Lung (tissue), 12 donors: ENCODE results near the gene DSEL. TPM values are rescaled to one million over a fixed set of nuclear protein-coding genes. Genes with fewer than 3 reads are reported as not detected.

Experiments
- ATAC-seq: fragments of 200-7000 bp; cut with Tn5 transposase; one replicate; pipeline ENCODE4 v1.9.1; 2020; ENCODE audit warnings: moderate number of reproducible peaks; ENCODE audit not compliant: insufficient read depth, low FRiP score
- DNase-seq, 3 donors: peaks; one replicate each; pipeline ENCODE4 v3.0.0-alpha.2; 2013 to 2017
- H3K27ac ChIP-seq, 2 donors: one replicate each; pipeline ENCODE4 v1.5.1; 2013; ENCODE audit warnings: mild to moderate bottlenecking in 2 of 2, moderate library complexity in 2 of 2, control low read depth in 1 of 2, inconsistent platforms in 1 of 2, low read depth in 1 of 2, low read length in 1 of 2
- H3K27me3 ChIP-seq, 3 donors: one replicate each; pipeline ENCODE4 v1.5.1; 2013; ENCODE audit warnings: low read length in 2 of 3; ENCODE audit not compliant: control insufficient read depth in 3 of 3, insufficient read depth in 3 of 3
- H3K36me3 ChIP-seq, 4 donors: one replicate each; pipeline ENCODE4 v1.5.1; 2013; ENCODE audit warnings: low read length in 4 of 4, mild to moderate bottlenecking in 1 of 4, moderate library complexity in 1 of 4; ENCODE audit not compliant: control insufficient read depth in 4 of 4, insufficient read depth in 4 of 4
- H3K4me1 ChIP-seq, 5 donors: one replicate each; pipeline ENCODE4 v1.5.1; 2013; ENCODE audit warnings: low read length in 5 of 5, mild to moderate bottlenecking in 2 of 5, moderate library complexity in 1 of 5; ENCODE audit not compliant: control insufficient read depth in 5 of 5, insufficient read depth in 5 of 5
- H3K4me3 ChIP-seq: one replicate; pipeline ENCODE4 v1.5.1; 2013; ENCODE audit warnings: mild to moderate bottlenecking, control low read depth, moderate library complexity
- H3K9ac ChIP-seq, 2 donors: one replicate each; pipeline ENCODE4 v1.5.1; 2013; ENCODE audit warnings: low read length in 2 of 2, control low read depth in 1 of 2; ENCODE audit not compliant: insufficient read depth in 1 of 2
- H3K9me3 ChIP-seq, 4 donors: one replicate each; pipeline ENCODE4 v1.5.1; 2013; ENCODE audit warnings: low read length in 3 of 4, mild to moderate bottlenecking in 1 of 4, moderate library complexity in 1 of 4; ENCODE audit not compliant: control insufficient read depth in 4 of 4, insufficient read depth in 3 of 4
- WGBS, 2 donors: extraction: QIAGEN DNeasy Blood & Tissue Kit; methylation state at CpG; one replicate each; pipeline ENCODE4 v1.1.7; 2013; 5-methylcytosine and 5-hydroxymethylcytosine counted together
- polyA plus RNA-seq, 2 donors: library from polyadenylated mRNA; stranded (reverse); fragments of 200-250 nt; gene quantifications; one replicate each; pipeline ENCODE4 v1.2.1, GENCODE V29; 2013
- total RNA-seq, 2 donors: library from RNA; depleted of rRNA in 1 of 2; stranded (reverse); fragments of >200 nt in 1 of 2; gene quantifications; one replicate each; pipeline ENCODE4 v1.2.1, GENCODE V29; 2014 to 2021
- TF ChIP-seq, protein P1 (sequence below): IDR thresholded peaks from 2 replicates; pipeline ENCODE4 v1.5.1; 2012; ENCODE audit warnings: mild to moderate bottlenecking; ENCODE audit errors: control extremely low read depth, extremely low read depth
- donor health status: control.
- donor health status: control.
- donor health status: Bipolar disorder and iron deficiency.
- donor health status: healthy.
- donor health status: DM: yes; HTN: yes; CAD: no.

Gene DSEL
- total and polyA plus RNA-seq, 4 donors = 1.4 to 13.0 (median 5.6) TPM

DNA sequence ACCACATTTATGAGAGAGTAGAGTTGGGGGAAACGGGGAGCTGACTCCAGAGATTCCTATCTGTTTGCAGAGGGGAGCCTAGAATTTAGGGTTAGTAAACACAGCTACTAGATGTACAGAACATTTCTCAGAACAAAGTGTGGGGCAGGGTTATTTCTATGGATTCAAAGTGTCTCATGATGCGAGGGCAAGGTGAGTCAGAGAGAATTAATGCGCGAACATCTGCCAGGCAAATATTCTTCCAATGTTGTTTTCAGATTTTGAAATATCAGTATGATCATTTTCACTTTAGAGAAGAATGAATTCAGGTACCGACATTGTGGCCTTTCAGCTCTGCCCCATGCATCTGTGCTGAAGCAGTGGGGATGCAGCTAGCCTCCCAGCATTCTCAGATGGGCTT is 2.0 kb upstream of the DSEL start:
- TF ChIP-seq, protein P1, sequence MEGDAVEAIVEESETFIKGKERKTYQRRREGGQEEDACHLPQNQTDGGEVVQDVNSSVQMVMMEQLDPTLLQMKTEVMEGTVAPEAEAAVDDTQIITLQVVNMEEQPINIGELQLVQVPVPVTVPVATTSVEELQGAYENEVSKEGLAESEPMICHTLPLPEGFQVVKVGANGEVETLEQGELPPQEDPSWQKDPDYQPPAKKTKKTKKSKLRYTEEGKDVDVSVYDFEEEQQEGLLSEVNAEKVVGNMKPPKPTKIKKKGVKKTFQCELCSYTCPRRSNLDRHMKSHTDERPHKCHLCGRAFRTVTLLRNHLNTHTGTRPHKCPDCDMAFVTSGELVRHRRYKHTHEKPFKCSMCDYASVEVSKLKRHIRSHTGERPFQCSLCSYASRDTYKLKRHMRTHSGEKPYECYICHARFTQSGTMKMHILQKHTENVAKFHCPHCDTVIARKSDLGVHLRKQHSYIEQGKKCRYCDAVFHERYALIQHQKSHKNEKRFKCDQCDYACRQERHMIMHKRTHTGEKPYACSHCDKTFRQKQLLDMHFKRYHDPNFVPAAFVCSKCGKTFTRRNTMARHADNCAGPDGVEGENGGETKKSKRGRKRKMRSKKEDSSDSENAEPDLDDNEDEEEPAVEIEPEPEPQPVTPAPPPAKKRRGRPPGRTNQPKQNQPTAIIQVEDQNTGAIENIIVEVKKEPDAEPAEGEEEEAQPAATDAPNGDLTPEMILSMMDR = no peak
- Histone ChIP-seq H3K4me3 (no peak overlapping the region), H3K9ac (no peak overlapping the region), H3K27ac (no peak overlapping the region), H3K9me3 (no peaks in the 10 kb centered on the region), H3K36me3 (no peaks in the 10 kb centered on the region), H3K27me3 (no peaks in the 10 kb centered on the region), H3K4me1 (peaks cover 0 to 38% (median 3%) of the 10 kb centered on the region in 5 donors)
- DNase-seq (no peak), ATAC-seq (no peak)
- WGBS, 2 donors = 89 to 91% methylated on average over 5 of the region's 5 CpGs

DNA sequence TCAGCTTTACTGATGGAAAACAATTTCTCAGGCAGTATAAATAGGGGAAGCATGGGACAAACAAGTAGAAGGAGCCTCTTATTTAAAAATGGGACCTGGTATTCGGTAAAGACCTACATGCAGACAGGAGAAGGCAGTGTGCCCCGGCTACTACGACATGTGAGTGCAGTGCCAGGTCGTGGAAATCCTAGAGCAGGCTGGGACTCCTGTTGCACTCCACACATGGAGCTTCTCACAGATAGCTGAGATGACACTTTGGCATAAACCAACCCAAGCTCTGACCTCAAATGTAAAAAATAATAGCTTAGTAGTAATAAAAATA is 885 bp upstream of the DSEL start:
- Histone ChIP-seq H3K9ac (peak overlapping the region in 1 of 2 donors; percentile 81), H3K4me3 (no peak overlapping the region), H3K9me3 (no peaks in the 10 kb centered on the region), H3K27me3 (no peaks in the 10 kb centered on the region), H3K27ac (peak overlapping the region; percentile 68 to 75), H3K4me1 (peaks cover 0 to 38% (median 3%) of the 10 kb centered on the region in 5 donors), H3K36me3 (peaks cover 0 to 8% (median 4%) of the 10 kb centered on the region in 4 donors)
- WGBS, 2 donors = 5 to 15% methylated on average over 4 of the region's 4 CpGs
- TF ChIP-seq, protein P1 = no peak
- DNase-seq = peak in 2 of 3 donors; percentile 37 to 68
- ATAC-seq = no peak

DNA sequence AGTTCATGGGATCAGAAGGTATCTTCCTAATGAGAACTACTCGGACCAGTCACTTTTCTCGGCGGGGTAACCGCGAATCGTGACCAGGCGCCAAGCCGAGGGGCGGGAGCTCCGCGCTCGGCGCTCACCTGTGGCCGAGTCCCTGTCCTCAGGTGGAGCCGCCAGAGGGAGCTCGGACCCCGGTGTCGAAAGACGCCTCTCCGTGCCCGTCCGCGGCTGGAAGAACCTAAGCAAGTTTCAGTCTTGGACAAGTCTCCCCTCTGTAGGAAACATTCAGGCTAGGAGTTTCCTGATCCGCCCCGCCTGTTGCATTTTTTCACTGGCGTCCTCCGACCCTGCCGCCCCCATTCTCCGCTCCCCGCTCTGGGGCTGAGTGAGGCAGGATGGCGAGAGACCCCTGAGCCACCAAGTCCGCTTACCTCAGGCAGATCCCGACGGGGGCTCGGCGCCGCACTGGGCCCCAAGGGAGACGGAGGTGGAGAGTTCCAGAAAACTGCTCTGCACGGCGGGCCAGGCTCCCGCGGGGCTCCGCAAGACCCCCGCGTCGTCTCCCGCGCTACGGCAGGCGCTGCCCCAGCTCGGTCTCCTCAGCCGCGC is 480 bp downstream of the DSEL start:
- Histone ChIP-seq H3K27ac (peak overlapping the region; percentile 61 to 73), H3K9me3 (no peaks in the 10 kb centered on the region), H3K36me3 (peaks cover 0 to 15% (median 7%) of the 10 kb centered on the region in 4 donors), H3K4me1 (peaks cover 0 to 42% (median 3%) of the 10 kb centered on the region in 5 donors), H3K9ac (peak overlapping the region; percentile 57 to 81), H3K27me3 (no peaks in the 10 kb centered on the region), H3K4me3 (peak overlapping the region; percentile 43)
- peak; percentile 73 for ATAC-seq
- DNase-seq = peak; percentile 91
- WGBS, 2 donors = 0 to 1% methylated on average over 50 to 53 of the region's 53 CpGs
- TF ChIP-seq, protein P1 = peak; percentile 38
